Mesenchymal stem cell (in vitro differentiated cells and primary cell): ENCODE results near the gene DCUN1D1.

Source experiments
- DNase-seq: peaks from one replicate; pipeline ENCODE4 v3.0.0-alpha.2; 2013
- H2AFZ ChIP-seq: one replicate; pipeline ENCODE4 v1.6.1; 2013; ENCODE audit warnings: low read depth, mild to moderate bottlenecking, control low read depth, inconsistent platforms, low read length, moderate library complexity
- H2AK5ac ChIP-seq: 2 replicates; pipeline ENCODE4 v1.6.1; 2013; ENCODE audit warnings: low read length, moderate library complexity, mild to moderate bottlenecking, inconsistent platforms; ENCODE audit not compliant: severe bottlenecking
- H2BK120ac ChIP-seq: one replicate; pipeline ENCODE4 v1.6.1; 2013; ENCODE audit warnings: low read depth, mild to moderate bottlenecking, inconsistent platforms, low read length, moderate library complexity
- H2BK12ac ChIP-seq, 2 experiments: one replicate each; pipeline ENCODE4 v1.6.1; 2013; ENCODE audit warnings: inconsistent platforms in 2 of 2, low read length in 2 of 2, mild to moderate bottlenecking in 2 of 2, moderate library complexity in 2 of 2, control low read depth in 1 of 2
- H2BK15ac ChIP-seq: one replicate; pipeline ENCODE4 v1.6.1; 2013; ENCODE audit warnings: mild to moderate bottlenecking, low read depth, inconsistent platforms; ENCODE audit not compliant: poor library complexity, severe bottlenecking
- H2BK5ac ChIP-seq: 2 replicates; pipeline ENCODE4 v1.6.1; 2013; ENCODE audit warnings: low read depth, mild to moderate bottlenecking, low read length, control low read depth, inconsistent platforms; ENCODE audit not compliant: poor library complexity, severe bottlenecking
- H3K14ac ChIP-seq, 2 experiments: one replicate each; pipeline ENCODE4 v1.6.1; 2013; ENCODE audit warnings: inconsistent platforms in 2 of 2, low read length in 2 of 2, control low read depth in 1 of 2, mild to moderate bottlenecking in 1 of 2, moderate library complexity in 1 of 2
- H3K18ac ChIP-seq, 2 experiments: one replicate each; pipeline ENCODE4 v1.6.1; 2013; ENCODE audit warnings: inconsistent platforms in 2 of 2, low read length in 2 of 2, control low read depth in 1 of 2, low read depth in 1 of 2, mild to moderate bottlenecking in 1 of 2
- H3K23ac ChIP-seq, 2 experiments: one replicate each; pipeline ENCODE4 v1.6.1; 2013; ENCODE audit warnings: inconsistent platforms in 2 of 2, low read length in 2 of 2, mild to moderate bottlenecking in 2 of 2, moderate library complexity in 2 of 2, control low read depth in 1 of 2
- H3K27ac ChIP-seq: 2 replicates; pipeline ENCODE4 v1.5.1; 2013; ENCODE audit warnings: mild to moderate bottlenecking, moderate library complexity, low read length, control low read depth, inconsistent platforms; ENCODE audit not compliant: poor library complexity, severe bottlenecking
- H3K27me3 ChIP-seq, 2 experiments: 2 replicates each; pipeline versions ENCODE4 v1.6.1 to v1.7.0; 2013; ENCODE audit warnings: low read length in 2 of 2, mild to moderate bottlenecking in 2 of 2, moderate library complexity in 2 of 2, control low read depth in 1 of 2, inconsistent platforms in 1 of 2; ENCODE audit not compliant: control insufficient read depth in 1 of 2, insufficient read depth in 1 of 2
- H3K36me3 ChIP-seq, 2 experiments: 2 replicates each; pipeline versions ENCODE4 v1.6.1 to v1.7.0; 2013; ENCODE audit warnings: low read length in 2 of 2, control low read depth in 1 of 2, inconsistent platforms in 1 of 2, low read depth in 1 of 2, mild to moderate bottlenecking in 1 of 2; ENCODE audit not compliant: insufficient read depth in 2 of 2, control insufficient read depth in 1 of 2
- H3K4ac ChIP-seq, 2 experiments: one replicate each; pipeline ENCODE4 v1.6.1; 2013; ENCODE audit warnings: inconsistent platforms in 2 of 2, low read length in 2 of 2, mild to moderate bottlenecking in 2 of 2, moderate library complexity in 2 of 2, control low read depth in 1 of 2, low read depth in 1 of 2
- H3K4me1 ChIP-seq: 2 replicates; pipeline ENCODE4 v1.6.1; 2013; ENCODE audit warnings: low read depth, low read length, control low read depth; ENCODE audit not compliant: control insufficient read depth, insufficient read depth
- H3K4me2 ChIP-seq: 2 replicates; pipeline ENCODE4 v1.6.1; 2013; ENCODE audit warnings: low read length, mild to moderate bottlenecking, inconsistent platforms; ENCODE audit not compliant: poor library complexity, severe bottlenecking
- H3K4me3 ChIP-seq, 2 experiments: 2 replicates each; pipeline versions ENCODE4 v1.5.1 to v1.7.0; 2013; ENCODE audit warnings: low read length in 2 of 2, mild to moderate bottlenecking in 2 of 2, control low read depth in 1 of 2, low read depth in 1 of 2; ENCODE audit not compliant: insufficient read depth in 1 of 2
- H3K79me1 ChIP-seq: replicated peaks from 2 replicates; pipeline ENCODE4 v1.6.1; 2013; ENCODE audit warnings: mild to moderate bottlenecking, control low read depth, low read length, inconsistent platforms; ENCODE audit not compliant: poor library complexity, severe bottlenecking
- H3K9ac ChIP-seq: 2 replicates; pipeline ENCODE4 v1.7.0; 2013; ENCODE audit warnings: mild to moderate bottlenecking, low read length, moderate library complexity
- H3K9me3 ChIP-seq: 2 replicates; pipeline ENCODE4 v1.7.0; 2013; ENCODE audit warnings: mild to moderate bottlenecking, low read length; ENCODE audit not compliant: control insufficient read depth
- H4K8ac ChIP-seq: one replicate; pipeline ENCODE4 v1.6.1; 2013; ENCODE audit warnings: inconsistent platforms, mild to moderate bottlenecking, low read length, moderate library complexity
- H4K91ac ChIP-seq: one replicate; pipeline ENCODE4 v1.6.1; 2013; ENCODE audit warnings: mild to moderate bottlenecking, low read length, inconsistent platforms
- WGBS: methylation state at CpG from one replicate; pipeline ENCODE4 v1.1.7; 2013; ENCODE audit warnings: mixed read lengths; 5-methylcytosine and 5-hydroxymethylcytosine counted together

The DCUN1D1 gene

DNA sequence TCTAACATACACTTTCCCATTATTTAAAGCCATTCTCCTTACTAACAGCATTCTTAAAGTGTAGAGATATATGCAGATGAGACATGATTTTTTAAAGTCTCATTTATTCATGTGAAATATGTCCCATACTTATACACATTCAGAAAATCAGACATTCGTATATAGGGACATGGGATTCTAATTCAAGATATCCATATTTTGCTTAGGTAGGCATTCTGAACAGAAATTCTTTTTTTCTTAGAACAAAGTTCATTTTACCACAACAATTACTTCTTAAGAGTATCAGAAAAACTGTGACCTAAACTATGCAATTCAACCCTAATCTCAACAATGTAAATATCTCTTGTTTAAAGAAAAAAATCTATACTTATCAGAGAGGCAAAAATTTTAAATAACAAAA is 16.2 kb downstream of the DCUN1D1 start:
- no peak overlapping the region for H3K4me3 ChIP-seq
- H3K4me2 ChIP-seq: no peak overlapping the region
- peaks cover 14% of the 10 kb centered on the region for H3K79me1 ChIP-seq
- H3K27me3 ChIP-seq: no peaks in the 10 kb centered on the region
- H3K27ac ChIP-seq: no peak overlapping the region
- H3K4ac ChIP-seq: no peak overlapping the region
- H3K23ac ChIP-seq: no peak overlapping the region
- H4K91ac ChIP-seq: no peak overlapping the region
- no peak for DNase-seq
- no peaks in the 10 kb centered on the region for H3K9me3 ChIP-seq
- H3K36me3 ChIP-seq: peaks cover 3 to 38% of the 10 kb centered on the region in 2 experiments
- H2BK5ac ChIP-seq: no peak overlapping the region
- H2BK15ac ChIP-seq: no peak overlapping the region
- WGBS: no CpG with 5 or more reads among the region's 1 CpG
- no peak overlapping the region for H2AK5ac ChIP-seq
- H2BK120ac ChIP-seq: no peak overlapping the region
- no peak overlapping the region for H3K14ac ChIP-seq
- no peak overlapping the region for H3K9ac ChIP-seq
- H2BK12ac ChIP-seq: no peak overlapping the region
- H3K4me1 ChIP-seq: peaks cover 2% of the 10 kb centered on the region
- no peak overlapping the region for H2AFZ ChIP-seq
- no peak overlapping the region for H3K18ac ChIP-seq
- H4K8ac ChIP-seq: no peak overlapping the region

GRCh38 chr3:182962166-182962565 is 18.2 kb downstream of the DCUN1D1 start:
- Histone ChIP-seq H3K9ac (no peak overlapping the region), H4K91ac (no peak overlapping the region), H2BK15ac (no peak overlapping the region), H3K27ac (no peak overlapping the region), H3K4me1 (peaks cover 2% of the 10 kb centered on the region), H3K14ac (no peak overlapping the region), H3K27me3 (no peaks in the 10 kb centered on the region), H3K23ac (no peak overlapping the region), H4K8ac (no peak overlapping the region), H2BK5ac (no peak overlapping the region), H3K79me1 (peaks cover 17% of the 10 kb centered on the region), H3K4me3 (no peak overlapping the region), H2BK120ac (no peak overlapping the region), H3K18ac (no peak overlapping the region), H3K4ac (no peak overlapping the region), H2BK12ac (no peak overlapping the region), H2AFZ (no peak overlapping the region), H3K36me3 (peaks cover 5 to 46% of the 10 kb centered on the region in 2 experiments), H3K4me2 (no peak overlapping the region), H2AK5ac (peak overlapping the region; percentile 75), H3K9me3 (no peaks in the 10 kb centered on the region)
- no peak for DNase-seq

GRCh38 chr3:182959474-182960350 is 20.6 kb downstream of the DCUN1D1 start:
- H3K79me1 ChIP-seq: peaks cover 13% of the 10 kb centered on the region
- H2BK120ac ChIP-seq: no peak overlapping the region
- WGBS: 79% methylated on average over 2 of the region's 4 CpGs
- no peak overlapping the region for H3K18ac ChIP-seq
- H4K91ac ChIP-seq: no peak overlapping the region
- no peak overlapping the region for H3K27ac ChIP-seq
- H3K4ac ChIP-seq: no peak overlapping the region
- H3K4me3 ChIP-seq: no peak overlapping the region
- no peak overlapping the region for H4K8ac ChIP-seq
- no peak overlapping the region for H2BK15ac ChIP-seq
- peaks cover 3% of the 10 kb centered on the region for H3K4me1 ChIP-seq
- DNase-seq: peak; percentile 29
- no peak overlapping the region for H3K4me2 ChIP-seq
- peaks cover 4 to 59% of the 10 kb centered on the region in 2 experiments for H3K36me3 ChIP-seq
- no peaks in the 10 kb centered on the region for H3K27me3 ChIP-seq
- no peak overlapping the region for H2BK5ac ChIP-seq
- no peak overlapping the region for H2AFZ ChIP-seq
- H3K9me3 ChIP-seq: no peaks in the 10 kb centered on the region
- H3K14ac ChIP-seq: no peak overlapping the region
- H3K9ac ChIP-seq: no peak overlapping the region
- no peak overlapping the region for H2BK12ac ChIP-seq
- no peak overlapping the region for H3K23ac ChIP-seq
- H2AK5ac ChIP-seq: no peak overlapping the region

DNA sequence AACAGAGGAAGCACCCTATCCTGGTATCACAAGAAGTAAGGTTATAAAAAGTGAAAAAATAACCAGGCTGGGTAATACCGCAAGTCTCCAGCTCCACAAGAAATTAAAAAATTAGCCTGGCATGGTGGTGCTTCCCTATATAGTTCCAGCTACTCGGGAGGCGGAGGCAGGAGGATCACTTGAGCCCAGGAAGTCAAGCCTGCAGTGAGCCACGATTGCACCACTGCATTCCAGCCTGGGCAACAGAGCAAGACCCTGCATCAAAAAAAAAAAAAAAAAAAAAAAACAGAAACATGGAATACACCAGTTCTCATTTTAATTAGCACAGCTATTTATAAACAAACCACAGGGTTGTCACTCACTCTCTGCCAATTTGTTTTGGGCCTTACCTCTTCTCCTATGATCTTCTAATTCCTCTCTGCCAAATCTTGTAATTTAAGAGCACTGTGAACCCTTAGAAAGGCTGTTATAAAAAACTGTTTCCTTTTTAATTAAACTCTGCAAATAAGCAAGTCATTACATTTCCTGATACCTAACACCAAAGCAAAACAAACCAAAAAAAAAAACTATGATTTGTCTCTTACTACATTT is 22.6 kb downstream of the DCUN1D1 start:
- no peak overlapping the region for H2AFZ ChIP-seq
- no peak overlapping the region for H2BK5ac ChIP-seq
- H3K36me3 ChIP-seq: peaks cover 4 to 59% of the 10 kb centered on the region in 2 experiments
- peaks cover 11% of the 10 kb centered on the region for H3K79me1 ChIP-seq
- no peak overlapping the region for H3K14ac ChIP-seq
- no peak overlapping the region for H3K4me3 ChIP-seq
- H3K23ac ChIP-seq: no peak overlapping the region
- WGBS: 95% methylated on average over 4 of the region's 4 CpGs
- no peak overlapping the region for H2BK15ac ChIP-seq
- no peak overlapping the region for H3K4ac ChIP-seq
- H3K18ac ChIP-seq: no peak overlapping the region
- H3K4me2 ChIP-seq: no peak overlapping the region
- no peak overlapping the region for H3K27ac ChIP-seq
- peaks cover 3% of the 10 kb centered on the region for H3K4me1 ChIP-seq
- H3K9ac ChIP-seq: no peak overlapping the region
- H2BK12ac ChIP-seq: no peak overlapping the region
- H3K27me3 ChIP-seq: no peaks in the 10 kb centered on the region
- H4K8ac ChIP-seq: no peak overlapping the region
- H4K91ac ChIP-seq: no peak overlapping the region
- H2BK120ac ChIP-seq: no peak overlapping the region
- no peak overlapping the region for H2AK5ac ChIP-seq
- no peaks in the 10 kb centered on the region for H3K9me3 ChIP-seq
- no peak for DNase-seq
